CD4-positive, alpha-beta T cell treated with Interleukin-2 at 100 ng/mL for 4 hours (primary cell): ENCODE measurements around the gene TFAP2D.

ENCODE experiments used
- DNase-seq: peaks from one replicate; pipeline ENCODE4 v3.0.0-alpha.2; 2020; ENCODE audit warnings: low spot score

TFAP2D gene

GRCh38 chr6:50819466-50819903 is 106.2 kb downstream of the TFAP2D start:
- no peak for DNase-seq

- DNase-seq = no peak
Observed at GRCh38 chr6:50819904-50820868, 106.9 kb downstream of the TFAP2D start.

- DNase-seq = no peak
Observed at GRCh38 chr6:50820869-50821264, 107.5 kb downstream of the TFAP2D start.

GRCh38 chr6:50821441-50822077 is 108.2 kb downstream of the TFAP2D start:
- DNase-seq = no peak

- DNase-seq = no peak
Observed at GRCh38 chr6:50822078-50822476, 108.8 kb downstream of the TFAP2D start.
